HL-60/S4 treated with retinoic acid at 250 ng/mL for 4 days and 3 days (cell line): ENCODE results near the gene OTUD1.

Experiments used
- in situ Hi-C: fragments of 300-500 bp; cut with MboI; formaldehyde crosslinking; loops from 2 replicates; pipeline ENCODE4 v1.7.0; 2022; ENCODE audit warnings: low sequenced_read_pairs

Gene OTUD1

DNA sequence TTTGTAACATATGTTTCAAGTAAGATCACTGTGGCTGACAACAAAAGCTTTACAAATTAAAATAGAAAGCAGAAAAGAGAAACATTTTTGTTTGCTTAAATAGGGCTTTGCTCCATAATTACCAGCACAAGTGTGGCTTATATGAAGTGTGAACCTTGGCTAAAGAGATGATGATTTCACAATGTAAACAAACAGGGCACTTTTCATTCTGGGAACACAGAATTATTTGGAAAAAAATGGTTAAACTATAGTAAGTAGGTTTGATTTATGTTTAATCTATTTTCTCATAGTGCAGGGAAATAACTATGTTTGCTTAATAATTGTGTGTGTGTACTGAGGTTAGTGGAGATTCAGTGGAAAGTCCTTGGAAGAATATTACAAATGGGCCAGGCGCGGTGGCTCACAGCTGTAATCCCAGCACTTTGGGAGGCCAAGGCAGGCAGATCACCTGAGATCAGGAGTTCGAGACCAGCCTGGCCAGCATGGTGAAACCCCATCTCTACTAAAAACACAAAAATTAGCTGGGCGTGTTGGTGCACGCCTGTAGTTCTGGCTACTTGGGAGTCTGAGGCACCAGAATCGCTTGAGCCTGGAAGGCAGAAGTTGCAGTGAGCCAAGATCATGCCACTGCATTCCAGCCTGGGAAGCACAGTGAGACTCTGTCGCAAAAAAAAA lies 19.1 kb upstream of the OTUD1 start:
- in situ Hi-C loops, result no loop called here

DNA sequence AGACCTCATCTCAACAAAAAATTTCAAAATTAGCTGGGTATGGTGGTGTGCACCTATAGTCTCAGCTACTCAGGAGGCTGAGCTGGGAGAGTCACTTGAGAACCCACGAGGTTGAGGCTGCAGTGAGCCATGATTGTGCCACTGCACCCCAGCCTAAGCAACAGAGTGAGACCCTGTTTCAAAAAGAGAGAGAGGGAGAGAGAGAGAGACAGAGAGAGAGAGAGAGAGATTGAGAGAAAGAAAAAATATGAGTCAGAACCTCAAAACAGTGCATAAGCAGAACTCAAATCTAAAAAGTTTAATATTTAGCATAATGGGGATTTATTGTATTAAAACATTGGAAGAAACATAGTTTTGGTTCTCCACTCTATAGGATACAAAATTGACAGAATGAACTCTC lies 17.5 kb upstream of the OTUD1 start:
- in situ Hi-C loops, result no loop called here

- in situ Hi-C loops, result no loop called here
These were observed 16.9 kb upstream of the OTUD1 start for GRCh38 chr10:23422003-23422411.

GRCh38 chr10:23432166-23432565 lies 6.7 kb upstream of the OTUD1 start:
- in situ Hi-C loops, result no loop called here

DNA sequence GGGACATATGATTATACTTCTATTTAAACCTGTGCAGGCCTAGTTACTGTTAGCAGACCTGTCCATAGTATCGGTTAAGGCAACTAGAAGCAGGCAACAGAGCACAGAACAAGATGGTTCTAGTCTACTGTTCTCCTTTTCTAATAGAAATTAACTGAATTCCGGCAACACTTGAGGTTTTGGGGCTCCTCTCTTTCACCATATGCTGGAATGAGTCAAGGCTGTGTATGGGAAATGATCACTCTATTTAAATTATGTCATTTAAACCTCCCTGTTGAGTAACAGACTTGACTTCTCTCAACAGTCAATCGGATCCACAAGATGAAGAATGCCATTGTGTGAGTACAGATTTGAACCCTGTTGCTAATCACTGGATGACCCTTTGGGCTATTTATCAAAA lies 6.2 kb upstream of the OTUD1 start:
- in situ Hi-C loops, result no loop called here

- in situ Hi-C loops, result no loop called here
These were observed 5.2 kb upstream of the OTUD1 start for GRCh38 chr10:23433701-23434100.

- in situ Hi-C loops, result no loop called here
These were observed 3.5 kb upstream of the OTUD1 start for GRCh38 chr10:23435378-23435777.

DNA sequence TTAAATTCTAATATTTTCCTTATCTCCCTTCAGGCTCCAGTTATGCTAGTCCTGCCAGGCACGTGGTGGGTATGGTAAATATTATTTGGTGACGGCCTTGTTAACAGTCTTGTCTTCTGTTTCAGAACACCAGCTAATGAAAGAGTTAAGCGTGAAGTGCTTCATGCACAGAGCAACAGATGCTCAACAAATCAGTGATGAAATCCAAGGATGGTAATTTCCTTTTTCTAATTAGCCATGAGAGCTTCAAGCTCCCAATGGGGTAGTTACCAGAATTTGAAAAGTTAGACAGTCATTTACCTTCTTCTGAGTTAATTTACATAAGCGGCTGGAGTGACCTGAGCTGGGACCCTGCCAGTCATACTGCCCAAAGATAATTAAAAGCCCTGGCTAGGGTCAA lies 1.9 kb upstream of the OTUD1 start:
- in situ Hi-C loops, result no loop called here

DNA sequence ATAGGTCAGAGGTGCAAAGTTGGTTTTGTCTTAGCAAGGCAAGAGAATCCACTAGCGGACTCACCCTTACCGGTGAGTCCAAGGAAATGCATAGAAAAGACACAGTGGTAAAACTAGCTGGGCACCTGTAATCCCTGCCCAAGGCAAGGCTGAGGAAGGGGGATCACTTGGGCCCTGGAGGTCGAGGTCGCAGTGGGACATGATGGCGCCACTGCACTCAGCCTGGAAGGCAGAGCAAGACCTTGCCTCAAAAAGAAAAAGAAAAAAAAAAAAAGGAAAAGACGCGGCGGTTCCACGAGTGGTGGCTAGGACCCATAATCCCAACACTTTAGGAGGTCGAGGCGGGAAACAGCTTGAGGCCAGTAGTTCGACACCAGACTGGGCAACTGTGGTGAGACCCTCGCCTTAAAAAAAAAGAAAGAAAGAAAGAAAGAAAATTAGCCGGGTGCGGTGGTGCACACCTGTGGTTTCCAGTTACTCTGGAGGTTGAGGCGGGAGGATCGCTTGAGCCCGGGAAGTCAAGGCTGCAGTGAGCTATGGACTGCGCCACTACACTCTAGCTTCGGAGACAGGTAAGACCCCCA lies 820 bp upstream of the OTUD1 start:
- in situ Hi-C loops, result no loop called here

GRCh38 chr10:23439452-23439960 lies 631 bp downstream of the OTUD1 start:
- in situ Hi-C loops, result no loop called here

DNA sequence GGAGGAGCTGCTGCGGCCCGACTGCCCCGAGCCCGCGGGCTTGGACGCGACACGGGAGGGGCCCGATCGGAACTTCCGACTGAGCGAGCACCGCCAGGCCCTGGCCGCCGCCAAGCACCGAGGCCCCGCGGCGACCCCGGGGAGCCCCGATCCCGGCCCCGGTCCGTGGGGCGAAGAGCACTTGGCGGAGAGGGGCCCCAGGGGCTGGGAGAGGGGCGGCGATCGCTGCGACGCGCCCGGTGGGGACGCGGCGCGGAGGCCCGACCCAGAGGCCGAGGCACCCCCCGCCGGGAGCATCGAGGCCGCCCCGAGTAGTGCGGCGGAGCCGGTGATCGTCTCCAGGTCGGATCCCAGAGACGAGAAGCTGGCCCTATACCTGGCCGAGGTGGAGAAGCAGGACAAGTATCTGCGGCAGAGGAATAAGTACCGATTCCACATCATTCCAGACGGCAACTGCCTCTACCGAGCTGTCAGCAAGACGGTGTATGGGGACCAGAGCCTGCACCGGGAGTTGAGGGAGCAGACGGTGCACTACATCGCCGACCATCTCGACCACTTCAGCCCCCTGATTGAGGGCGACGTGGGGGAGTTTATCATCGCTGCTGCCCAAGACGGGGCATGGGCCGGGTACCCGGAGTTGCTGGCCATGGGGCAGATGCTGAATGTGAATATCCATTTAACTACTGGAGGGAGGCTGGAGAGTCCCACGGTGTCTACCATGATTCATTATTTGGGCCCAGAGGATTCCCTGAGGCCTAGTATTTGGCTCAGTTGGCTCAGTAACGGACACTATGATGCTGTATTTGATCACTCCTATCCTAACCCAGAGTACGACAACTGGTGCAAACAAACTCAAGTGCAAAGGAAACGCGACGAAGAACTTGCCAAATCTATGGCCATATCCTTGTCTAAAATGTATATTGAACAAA lies 1.4 kb downstream of the OTUD1 start:
- in situ Hi-C loops, result no loop called here

DNA sequence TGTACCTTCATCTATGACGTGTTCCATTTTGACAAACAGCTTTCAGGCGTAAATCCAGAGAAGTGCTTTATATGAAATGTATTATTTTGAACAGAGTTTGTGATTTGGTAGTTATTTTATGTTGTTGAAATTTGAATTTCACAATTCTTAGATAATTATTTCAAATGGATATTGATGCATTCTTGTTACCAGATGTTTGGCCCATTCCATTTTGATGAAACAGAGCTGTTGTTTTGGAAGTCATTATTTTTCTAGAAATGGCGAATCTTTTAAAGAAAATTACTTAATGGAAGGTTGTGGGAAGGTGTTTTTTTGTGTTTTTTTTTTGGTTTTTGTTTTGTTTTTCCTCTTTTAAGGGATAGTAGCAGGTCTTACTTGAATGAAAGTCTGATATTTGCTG lies 2.4 kb downstream of the OTUD1 start:
- in situ Hi-C loops, result no loop called here

- in situ Hi-C loops, result no loop called here
These were observed 4.1 kb downstream of the OTUD1 start for GRCh38 chr10:23442936-23443335.

DNA sequence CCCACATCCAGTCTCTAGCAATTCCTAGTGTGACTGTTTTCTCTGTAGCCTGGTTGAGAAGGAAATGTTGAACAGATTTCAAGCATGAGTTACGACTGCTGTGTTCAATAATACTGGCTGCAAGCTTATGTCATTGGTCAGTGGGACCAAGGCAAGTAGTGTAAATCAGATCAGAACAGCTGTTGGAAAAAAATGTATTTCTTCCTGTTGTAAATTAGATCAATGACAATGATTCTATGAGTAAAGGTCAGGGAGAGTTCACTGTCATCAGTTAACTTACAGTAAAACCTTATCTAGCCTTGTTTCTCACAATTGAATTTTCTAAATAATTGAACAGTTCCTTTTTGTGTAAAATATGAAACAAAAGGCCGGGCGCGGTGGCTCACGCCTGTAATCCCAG lies 6.7 kb downstream of the OTUD1 start:
- in situ Hi-C loops, result no loop called here

DNA sequence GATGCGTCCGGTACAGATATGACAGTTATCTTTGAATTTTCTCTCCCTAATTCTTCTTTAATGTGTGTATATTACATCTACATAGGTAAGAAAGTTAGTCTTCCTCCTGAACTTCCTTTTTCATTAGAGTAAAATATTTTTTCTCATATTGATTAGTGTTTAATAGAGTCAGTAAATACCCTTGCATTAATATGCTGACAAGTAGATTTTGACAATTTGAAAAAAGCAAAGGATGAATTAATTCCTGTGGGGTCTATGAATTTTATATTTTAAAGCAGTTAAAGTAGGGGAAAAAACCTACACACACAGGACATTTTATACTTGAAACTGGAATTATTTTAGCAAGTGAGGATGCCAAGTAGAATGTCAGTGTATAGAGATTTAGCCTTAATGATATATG lies 9.4 kb downstream of the OTUD1 start:
- in situ Hi-C loops, result no loop called here

DNA sequence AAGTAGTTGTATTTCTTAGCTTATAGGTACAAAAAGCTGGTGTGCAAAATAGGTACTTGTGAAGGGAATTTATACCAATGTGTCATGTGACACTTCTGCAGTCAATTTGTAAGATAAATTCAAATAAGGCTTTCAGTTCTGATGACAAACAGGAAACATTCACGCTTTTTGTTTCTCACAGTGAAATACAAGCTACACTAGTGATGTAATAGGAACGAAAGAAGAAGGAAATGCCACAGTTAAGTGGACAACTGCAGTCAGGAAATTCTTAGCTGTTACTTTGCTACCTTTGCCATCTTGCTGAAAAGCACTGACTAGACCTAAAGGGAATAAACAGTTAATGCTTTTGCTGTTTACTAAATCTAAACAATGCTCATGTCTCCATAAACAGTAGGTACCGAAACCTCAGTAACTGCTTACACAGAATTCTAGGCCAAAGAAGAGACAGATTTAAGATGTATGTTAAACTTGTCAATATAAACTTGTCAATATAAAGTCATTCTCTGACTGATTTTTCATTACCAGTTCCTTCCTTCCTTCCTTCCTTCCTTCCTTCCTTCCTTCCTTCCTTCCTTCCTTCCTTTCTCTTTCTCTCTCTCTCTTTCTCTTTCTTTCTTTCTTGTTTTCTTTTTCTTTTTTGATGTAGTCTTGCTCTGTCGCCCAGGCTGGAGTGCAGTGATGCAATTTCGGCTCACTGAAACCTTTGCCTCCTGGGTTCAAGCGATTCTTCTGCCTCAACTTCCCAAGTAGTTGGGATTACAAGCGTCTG lies 10.1 kb downstream of the OTUD1 start:
- in situ Hi-C loops, result no loop called here

DNA sequence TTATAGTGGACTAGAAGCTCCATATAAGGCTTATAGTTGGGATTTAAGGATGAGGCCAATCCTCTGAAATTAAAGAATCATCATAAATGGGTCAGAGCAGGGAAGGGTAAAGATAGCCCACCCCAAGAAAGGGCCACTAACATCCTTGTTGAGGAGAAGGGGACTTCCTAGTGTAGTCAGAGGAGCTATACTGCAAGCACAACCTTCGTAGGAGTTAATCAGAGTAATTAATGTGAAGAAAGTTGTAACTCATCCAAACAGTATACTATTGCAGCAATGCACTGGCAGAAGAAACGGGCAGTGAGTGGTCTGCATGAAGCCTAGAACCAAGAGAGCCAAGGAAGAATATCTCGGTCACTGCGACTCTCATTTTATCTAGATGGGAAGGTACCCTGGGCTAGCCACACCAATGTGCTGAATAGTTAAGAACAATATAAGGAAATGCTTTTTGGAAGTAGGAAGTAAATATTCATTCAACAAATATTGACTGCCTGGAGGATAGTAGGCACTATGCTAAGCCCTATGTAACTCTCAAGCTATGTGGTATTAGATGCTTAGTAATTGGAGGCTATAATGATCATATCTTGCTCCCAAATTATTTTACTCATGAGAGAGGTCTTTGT lies 13.3 kb downstream of the OTUD1 start:
- in situ Hi-C loops, result no loop called here

DNA sequence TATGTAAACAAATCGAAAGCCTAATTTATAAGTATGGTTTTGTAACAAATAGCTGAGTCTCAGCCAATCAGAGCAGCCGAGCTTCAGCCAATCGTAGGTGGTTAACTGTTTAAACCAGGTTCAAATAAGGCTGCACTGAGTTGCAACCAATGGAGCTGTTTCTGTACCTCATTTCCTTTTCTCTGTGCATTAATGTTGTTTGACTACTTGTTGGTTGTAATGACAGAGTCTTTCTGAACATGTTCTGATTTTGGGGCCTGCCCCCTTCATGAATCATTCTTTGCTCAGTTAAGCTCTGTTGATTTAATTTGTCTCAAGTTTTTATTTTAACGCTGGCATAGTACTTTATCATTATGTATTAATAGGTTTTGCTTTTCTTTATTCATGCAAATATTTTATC lies 14.6 kb downstream of the OTUD1 start:
- in situ Hi-C loops, result no loop called here

DNA sequence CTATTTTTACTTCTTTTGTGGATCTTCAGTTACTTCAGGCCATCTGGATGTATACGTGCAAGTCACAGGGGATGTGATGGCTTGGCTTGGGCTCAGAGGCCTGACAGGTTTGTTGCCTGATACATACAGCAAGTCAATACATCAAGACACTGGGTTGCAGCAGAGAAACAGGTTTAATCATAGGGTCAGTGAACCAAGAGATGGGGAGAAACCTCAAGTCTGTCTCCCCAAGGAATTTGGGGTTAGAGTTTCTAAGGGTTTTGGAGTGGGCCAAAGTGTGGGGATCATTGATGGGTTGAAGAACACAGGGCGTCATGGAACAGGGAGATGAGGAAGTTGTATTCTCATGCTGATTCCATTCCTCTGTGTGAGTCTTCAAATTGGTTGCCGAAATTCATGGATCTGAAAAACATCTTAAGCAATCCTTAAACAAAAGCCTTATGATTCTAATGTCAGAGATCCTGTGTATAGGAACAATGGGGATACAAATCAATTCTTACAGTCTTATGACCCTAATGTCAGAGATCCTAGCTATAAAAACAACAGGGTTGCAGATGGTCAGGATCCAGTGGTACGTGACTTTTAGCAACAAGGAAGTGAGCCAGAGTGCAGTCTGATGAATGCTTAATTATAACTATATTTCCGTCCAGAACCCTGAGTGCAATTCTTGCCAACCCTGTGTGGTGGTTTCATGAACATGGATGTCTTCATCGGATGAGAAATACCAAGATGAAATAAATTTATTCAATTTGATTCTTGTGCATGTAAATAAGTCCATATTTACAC lies 18.9 kb downstream of the OTUD1 start:
- in situ Hi-C loops, result no loop called here
